Panc1 (cell line): Measurements from ENCODE around the gene ETFA. TPM values are rescaled to one million over a fixed set of nuclear protein-coding genes. Genes with fewer than 3 reads are reported as not detected.

Experiments used
- ATAC-seq: fragments of 200-7000 bp; cut with Tn5 transposase; 2 replicates; pipeline ENCODE4 v1.9.1; 2020; ENCODE audit warnings: mild to moderate bottlenecking, moderate library complexity
- BruUV-seq: library from RNA; stranded (reverse); fragments of 400-500 nt; replicated peaks from 2 replicates; lab custom pipeline; 2021; lab: Mats Ljungman, UMichigan
- CTCF ChIA-PET: fragments of 300-600 bp; sonication (Branson Sonifier 250); formaldehyde crosslinking; loops from one replicate; lab custom pipeline; 2022; ENCODE audit warnings: antibody characterized with exemption; lab: Charles Lee
- POLR2A ChIA-PET: fragments of 300-600 bp; sonication (Branson Sonifier 250); formaldehyde crosslinking; loops from one replicate; lab custom pipeline; 2022; ENCODE audit warnings: antibody characterized with exemption; lab: Charles Lee
- DNase-seq: peaks from one replicate; pipeline ENCODE4 v3.0.0-alpha.2; 2010; ENCODE audit warnings: low read depth, low spot score
- H3K27ac ChIP-seq: 2 replicates; pipeline ENCODE4 v1.5.1; 2011; ENCODE audit warnings: mild to moderate bottlenecking, low read length, inconsistent platforms
- H3K27me3 ChIP-seq: fragments of 200-500 bp; sonication (Bioruptor generic); 2 replicates; pipeline ENCODE4 v1.6.0; 2014; ENCODE audit warnings: low read length, inconsistent platforms; ENCODE audit not compliant: control insufficient read depth, insufficient read depth
- H3K36me3 ChIP-seq: fragments of 200-500 bp; sonication (Bioruptor generic); 2 replicates; pipeline ENCODE4 v1.5.1; 2014; ENCODE audit warnings: inconsistent platforms, mild to moderate bottlenecking, low read length, moderate library complexity; ENCODE audit not compliant: control insufficient read depth, insufficient read depth
- H3K4me1 ChIP-seq: 2 replicates; pipeline ENCODE4 v1.5.1; 2011; ENCODE audit warnings: inconsistent platforms, mild to moderate bottlenecking, low read length, moderate library complexity; ENCODE audit not compliant: control insufficient read depth, insufficient read depth
- H3K4me3 ChIP-seq, 2 experiments: 2 replicates each; pipeline ENCODE4 v1.5.1; 2011 to 2012; ENCODE audit warnings: low read depth in 2 of 2, low read length in 2 of 2, mild to moderate bottlenecking in 2 of 2, inconsistent platforms in 1 of 2, moderate library complexity in 1 of 2
- H3K9me3 ChIP-seq: fragments of 200-500 bp; sonication (Bioruptor generic); 2 replicates; pipeline ENCODE4 v1.5.1; 2014; ENCODE audit warnings: low read depth, mild to moderate bottlenecking, inconsistent platforms, low read length, moderate library complexity; ENCODE audit not compliant: control insufficient read depth, insufficient read depth
- POLR2AphosphoS5 ChIP-seq: IDR thresholded peaks from 2 replicates; pipeline ENCODE4 v1.6.1; 2012; ENCODE audit warnings: mild to moderate bottlenecking, low read depth, low read length, moderate library complexity
- SIN3A ChIP-seq: IDR thresholded peaks from 2 replicates; pipeline ENCODE4 v1.6.1; 2012; ENCODE audit warnings: low read depth, mild to moderate bottlenecking, low read length, moderate library complexity, borderline replicate concordance; ENCODE audit not compliant: insufficient read depth
- TCF7L2 ChIP-seq: IDR thresholded peaks from 2 replicates; pipeline ENCODE4 v1.6.1; 2011; ENCODE audit warnings: mild to moderate bottlenecking, low read depth, low read length, inconsistent platforms
- in situ Hi-C: cut with HindIII; loops from 2 replicates; pipeline ENCODE4 v1.10.0; 2016; ENCODE audit warnings: low sequenced_read_pairs, low pct_unique_long_range_greater_than_20kb
- intact Hi-C: fragments of 100-400 bp; cut with micrococcal nuclease; formaldehyde crosslinking; loops from one replicate; pipeline ENCODE4 v1.10.0; 2022; ENCODE audit not compliant: unreplicated experiment
- total RNA-seq: library from RNA; stranded (reverse); gene quantifications from one replicate; pipeline ENCODE4 v1.2.1, GENCODE V29; 2021; ENCODE audit not compliant: unreplicated experiment
- TF ChIP-seq, protein P1 (sequence below): fragments of 450-650 bp; IDR thresholded peaks from 2 replicates; pipeline ENCODE4 v1.5.1; 2017; ENCODE audit warnings: mild to moderate bottlenecking
- TF ChIP-seq, protein P2 (sequence below), 2 experiments: IDR thresholded peaks; 2 replicates each; pipeline ENCODE4 v1.6.1; 2011 to 2012; ENCODE audit warnings: low read depth in 2 of 2, control low read depth in 1 of 2, low read length in 1 of 2, mild to moderate bottlenecking in 1 of 2, moderate library complexity in 1 of 2; ENCODE audit not compliant: insufficient read depth in 1 of 2

ETFA gene
- total RNA-seq, 1 experiment from 2014 or later: 159 TPM

DNA sequence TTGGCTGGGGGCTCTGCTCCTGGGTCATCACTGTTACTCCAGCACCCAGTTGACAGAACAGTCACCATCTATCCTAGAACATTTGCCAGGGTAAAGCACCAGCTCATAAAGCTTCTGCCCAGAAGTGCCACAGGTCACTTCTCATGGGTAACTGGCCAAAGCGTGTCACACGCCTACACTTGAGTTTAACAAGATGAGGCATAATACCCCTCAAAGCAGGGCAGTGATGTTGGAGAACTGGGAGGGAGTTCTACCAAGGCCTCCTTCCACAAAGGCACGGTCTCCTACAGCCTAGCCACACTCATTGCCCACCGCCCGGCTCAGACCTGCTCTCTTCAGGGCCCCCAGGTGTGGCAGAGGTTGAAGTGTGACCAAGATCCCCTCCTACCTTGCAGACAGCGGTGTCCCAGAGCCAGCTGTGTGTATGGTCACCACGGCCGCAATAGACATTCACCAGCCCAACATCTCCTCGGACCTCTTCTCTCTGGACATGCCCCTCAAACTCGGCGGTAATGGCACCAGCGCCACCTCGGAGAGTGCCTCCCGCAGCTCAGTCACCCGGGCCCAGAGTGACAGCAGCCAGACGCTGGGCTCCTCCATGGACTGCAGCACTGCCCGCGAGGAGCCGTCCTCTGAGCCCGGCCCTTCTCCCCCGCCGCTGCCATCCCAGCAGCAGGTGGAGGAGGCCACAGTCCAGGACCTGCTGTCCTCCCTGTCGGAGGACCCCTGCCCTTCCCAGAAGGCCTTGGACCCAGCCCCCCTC is 107.7 kb downstream of the ETFA start:
- ATAC-seq (no peak), DNase-seq (no peak)
- H3K4me1 ChIP-seq: no peaks in the 10 kb centered on the region; the same call in 1 of the 2 replicates
- H3K4me3 ChIP-seq: no peak overlapping the region
- H3K27me3 ChIP-seq: no peaks in the 10 kb centered on the region
- TF ChIP-seq TCF7L2 (no peak), SIN3A (no peak)
- POLR2A ChIA-PET: interaction anchor here (0.9 kb wide), 1 partner anchor 9 kb away, joined by 3 read pairs; no protein-coding TSS in a partner anchor
- H3K36me3 ChIP-seq: no peaks in the 10 kb centered on the region
- intact Hi-C loops: no loop called here
- H3K27ac ChIP-seq: no peak overlapping the region
- CTCF ChIA-PET: no interaction called here
- BruUV-seq: no TSS peak
- in situ Hi-C loops: no loop called here
- no peaks in the 10 kb centered on the region for H3K9me3 ChIP-seq

DNA sequence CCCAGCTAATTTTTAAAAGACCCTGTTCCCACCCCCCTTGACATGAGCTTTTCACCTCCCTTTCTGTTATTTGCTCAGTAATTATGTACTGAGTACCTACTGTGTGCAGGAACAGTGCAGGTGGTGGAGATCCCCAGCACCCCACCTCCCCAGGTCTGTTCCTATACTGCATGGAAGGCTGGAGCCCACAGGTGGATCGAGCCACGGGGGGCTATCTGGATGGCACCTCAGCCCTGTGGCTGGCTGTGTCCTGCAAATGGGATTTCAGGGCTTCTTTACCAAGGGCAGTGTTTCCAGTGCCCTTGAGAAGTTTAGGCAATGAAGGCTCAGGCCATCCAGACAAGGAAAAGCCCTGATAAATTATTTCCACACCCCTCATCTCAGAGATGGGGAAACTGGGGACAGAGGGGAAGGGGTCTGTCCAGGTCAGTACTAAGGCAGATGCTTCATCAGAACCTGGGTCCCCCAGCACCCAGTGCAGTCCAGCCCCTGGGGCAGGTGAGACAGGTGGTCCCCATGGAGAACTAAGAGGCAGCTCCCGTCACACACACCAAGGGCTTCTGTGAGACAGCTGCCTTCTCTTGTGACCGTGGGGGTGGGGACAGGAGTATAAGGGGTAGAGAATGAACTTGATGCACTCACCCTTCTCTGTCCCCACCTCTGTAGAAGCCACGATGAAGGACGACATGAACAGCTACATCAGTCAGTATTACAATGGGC is 109.6 kb downstream of the ETFA start:
- Histone ChIP-seq H3K4me1 (peaks cover 3% of the 10 kb centered on the region), H3K27me3 (no peaks in the 10 kb centered on the region), H3K27ac (no peak overlapping the region), H3K4me3 (no peak overlapping the region), H3K9me3 (no peaks in the 10 kb centered on the region), H3K36me3 (no peaks in the 10 kb centered on the region)
- intact Hi-C loops (no loop called here), in situ Hi-C loops (no loop called here)
- CTCF ChIA-PET: no interaction called here
- no peak for DNase-seq
- no peak for ATAC-seq
- TF ChIP-seq TCF7L2: no peak
- TF ChIP-seq, protein P1, sequence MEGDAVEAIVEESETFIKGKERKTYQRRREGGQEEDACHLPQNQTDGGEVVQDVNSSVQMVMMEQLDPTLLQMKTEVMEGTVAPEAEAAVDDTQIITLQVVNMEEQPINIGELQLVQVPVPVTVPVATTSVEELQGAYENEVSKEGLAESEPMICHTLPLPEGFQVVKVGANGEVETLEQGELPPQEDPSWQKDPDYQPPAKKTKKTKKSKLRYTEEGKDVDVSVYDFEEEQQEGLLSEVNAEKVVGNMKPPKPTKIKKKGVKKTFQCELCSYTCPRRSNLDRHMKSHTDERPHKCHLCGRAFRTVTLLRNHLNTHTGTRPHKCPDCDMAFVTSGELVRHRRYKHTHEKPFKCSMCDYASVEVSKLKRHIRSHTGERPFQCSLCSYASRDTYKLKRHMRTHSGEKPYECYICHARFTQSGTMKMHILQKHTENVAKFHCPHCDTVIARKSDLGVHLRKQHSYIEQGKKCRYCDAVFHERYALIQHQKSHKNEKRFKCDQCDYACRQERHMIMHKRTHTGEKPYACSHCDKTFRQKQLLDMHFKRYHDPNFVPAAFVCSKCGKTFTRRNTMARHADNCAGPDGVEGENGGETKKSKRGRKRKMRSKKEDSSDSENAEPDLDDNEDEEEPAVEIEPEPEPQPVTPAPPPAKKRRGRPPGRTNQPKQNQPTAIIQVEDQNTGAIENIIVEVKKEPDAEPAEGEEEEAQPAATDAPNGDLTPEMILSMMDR: no peak
- TF ChIP-seq, protein P2, sequence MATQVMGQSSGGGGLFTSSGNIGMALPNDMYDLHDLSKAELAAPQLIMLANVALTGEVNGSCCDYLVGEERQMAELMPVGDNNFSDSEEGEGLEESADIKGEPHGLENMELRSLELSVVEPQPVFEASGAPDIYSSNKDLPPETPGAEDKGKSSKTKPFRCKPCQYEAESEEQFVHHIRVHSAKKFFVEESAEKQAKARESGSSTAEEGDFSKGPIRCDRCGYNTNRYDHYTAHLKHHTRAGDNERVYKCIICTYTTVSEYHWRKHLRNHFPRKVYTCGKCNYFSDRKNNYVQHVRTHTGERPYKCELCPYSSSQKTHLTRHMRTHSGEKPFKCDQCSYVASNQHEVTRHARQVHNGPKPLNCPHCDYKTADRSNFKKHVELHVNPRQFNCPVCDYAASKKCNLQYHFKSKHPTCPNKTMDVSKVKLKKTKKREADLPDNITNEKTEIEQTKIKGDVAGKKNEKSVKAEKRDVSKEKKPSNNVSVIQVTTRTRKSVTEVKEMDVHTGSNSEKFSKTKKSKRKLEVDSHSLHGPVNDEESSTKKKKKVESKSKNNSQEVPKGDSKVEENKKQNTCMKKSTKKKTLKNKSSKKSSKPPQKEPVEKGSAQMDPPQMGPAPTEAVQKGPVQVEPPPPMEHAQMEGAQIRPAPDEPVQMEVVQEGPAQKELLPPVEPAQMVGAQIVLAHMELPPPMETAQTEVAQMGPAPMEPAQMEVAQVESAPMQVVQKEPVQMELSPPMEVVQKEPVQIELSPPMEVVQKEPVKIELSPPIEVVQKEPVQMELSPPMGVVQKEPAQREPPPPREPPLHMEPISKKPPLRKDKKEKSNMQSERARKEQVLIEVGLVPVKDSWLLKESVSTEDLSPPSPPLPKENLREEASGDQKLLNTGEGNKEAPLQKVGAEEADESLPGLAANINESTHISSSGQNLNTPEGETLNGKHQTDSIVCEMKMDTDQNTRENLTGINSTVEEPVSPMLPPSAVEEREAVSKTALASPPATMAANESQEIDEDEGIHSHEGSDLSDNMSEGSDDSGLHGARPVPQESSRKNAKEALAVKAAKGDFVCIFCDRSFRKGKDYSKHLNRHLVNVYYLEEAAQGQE (IDR thresholded peaks at IDR 0.05; ENCODE audit: insufficient read depth in 1 of 2, low read depth in 2 of 2, low read length in 1 of 2): no peak
- TF ChIP-seq SIN3A: no peak
- no peak for TF ChIP-seq POLR2AphosphoS5
- POLR2A ChIA-PET: no interaction called here
- no TSS peak for BruUV-seq
